Naive B cell (primary cell): ENCODE data around the gene PCBP3. TPM values are rescaled to one million over a fixed set of nuclear protein-coding genes. Genes with fewer than 3 reads are reported as not detected.
"Not testable (repeated sequence)": the region's sequence is repeated elsewhere in the genome, so short reads cannot be mapped to it uniquely, and the experiment has no call there.

Experiments
- ATAC-seq, 2 donors: fragments of 150-1000 bp; cut with Tn5 transposase; 2 replicates each; pipeline ENCODE4 v1.10.0; 2021; ENCODE audit warnings: low read depth in 2 of 2, mild to moderate bottlenecking in 2 of 2, moderate library complexity in 2 of 2
- DNase-seq: peaks from one replicate; pipeline ENCODE4 v3.0.0; 2022
- H3K27ac Mint-ChIP-seq, 6 donors: one replicate each; pipeline ENCODE4 v1.8.0; 2020 to 2022; ENCODE audit warnings: mild to moderate bottlenecking in 6 of 6, mixed read lengths in 6 of 6, moderate library complexity in 5 of 6, inconsistent platforms in 2 of 6
- H3K27me3 Mint-ChIP-seq, 3 donors: one replicate each; pipeline ENCODE4 v1.8.0; 2021 to 2022; ENCODE audit warnings: mixed read lengths in 3 of 3, mild to moderate bottlenecking in 1 of 3
- H3K36me3 Mint-ChIP-seq, 2 donors: one replicate each; pipeline ENCODE4 v1.8.0; 2020 to 2022; ENCODE audit warnings: mixed read lengths in 2 of 2, inconsistent platforms in 1 of 2, mild to moderate bottlenecking in 1 of 2
- H3K4me1 Mint-ChIP-seq, 3 donors: one replicate each; pipeline ENCODE4 v1.8.0; 2020 to 2022; ENCODE audit warnings: mixed read lengths in 3 of 3, inconsistent platforms in 1 of 3, mild to moderate bottlenecking in 1 of 3, moderate library complexity in 1 of 3
- H3K4me3 Mint-ChIP-seq, 8 donors: one replicate each; pipeline ENCODE4 v1.8.0; 2020 to 2022; ENCODE audit warnings: mild to moderate bottlenecking in 8 of 8, mixed read lengths in 8 of 8, moderate library complexity in 8 of 8, inconsistent platforms in 2 of 8
- H3K9me3 Mint-ChIP-seq, 7 donors: one replicate each; pipeline ENCODE4 v1.8.0; 2020 to 2022; ENCODE audit warnings: mixed read lengths in 7 of 7, mild to moderate bottlenecking in 5 of 7, inconsistent platforms in 2 of 7, moderate library complexity in 1 of 7
- polyA plus RNA-seq, 6 donors: library from polyadenylated mRNA; unstranded; fragments of 300-500 nt; fragmentation: Illumina TruSeq; gene quantifications; one replicate each; pipeline ENCODE4 v1.2.3, GENCODE V29; 2021; ENCODE audit warnings: low read depth in 6 of 6

Gene PCBP3
- polyA plus RNA-seq, 6 donors from 2014 or later = 0.60 to 1.5 (median 0.93) TPM; not detected in 2

DNA sequence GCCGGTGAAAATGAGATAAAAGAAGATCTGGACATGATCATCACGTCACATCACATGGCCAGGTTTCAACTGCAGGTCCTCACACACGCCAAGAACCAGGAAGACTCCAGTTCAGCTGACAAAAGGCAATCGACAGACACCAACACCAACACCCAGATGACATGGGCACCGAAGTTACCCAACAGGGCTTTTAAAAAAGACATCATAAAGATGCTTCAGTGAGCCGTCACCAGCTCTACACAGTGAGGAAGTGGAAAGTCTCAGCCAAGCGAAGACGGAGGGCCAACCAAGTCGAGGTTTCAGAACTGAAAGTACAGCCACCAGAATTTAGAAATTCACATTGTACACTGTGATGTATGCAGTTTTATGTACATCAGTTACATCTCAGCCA is 183.8 kb downstream of the PCBP3 start:
- Mint-ChIP-seq H3K36me3 (no peaks in the 10 kb centered on the region), H3K27ac (peak overlapping the region; percentile 61 to 98 (median 74)), H3K9me3 (peaks cover 0 to 2% (median 0%) of the 10 kb centered on the region in 7 donors), H3K4me1 (peaks cover 7 to 25% (median 12%) of the 10 kb centered on the region in 3 donors), H3K4me3 (peak overlapping the region in 4 of 8 donors; percentile 34 to 72 (median 56)), H3K27me3 (peaks cover 7 to 21% (median 19%) of the 10 kb centered on the region in 3 donors)
- ATAC-seq (peak; percentile 90 to 92), DNase-seq (no peak)

DNA sequence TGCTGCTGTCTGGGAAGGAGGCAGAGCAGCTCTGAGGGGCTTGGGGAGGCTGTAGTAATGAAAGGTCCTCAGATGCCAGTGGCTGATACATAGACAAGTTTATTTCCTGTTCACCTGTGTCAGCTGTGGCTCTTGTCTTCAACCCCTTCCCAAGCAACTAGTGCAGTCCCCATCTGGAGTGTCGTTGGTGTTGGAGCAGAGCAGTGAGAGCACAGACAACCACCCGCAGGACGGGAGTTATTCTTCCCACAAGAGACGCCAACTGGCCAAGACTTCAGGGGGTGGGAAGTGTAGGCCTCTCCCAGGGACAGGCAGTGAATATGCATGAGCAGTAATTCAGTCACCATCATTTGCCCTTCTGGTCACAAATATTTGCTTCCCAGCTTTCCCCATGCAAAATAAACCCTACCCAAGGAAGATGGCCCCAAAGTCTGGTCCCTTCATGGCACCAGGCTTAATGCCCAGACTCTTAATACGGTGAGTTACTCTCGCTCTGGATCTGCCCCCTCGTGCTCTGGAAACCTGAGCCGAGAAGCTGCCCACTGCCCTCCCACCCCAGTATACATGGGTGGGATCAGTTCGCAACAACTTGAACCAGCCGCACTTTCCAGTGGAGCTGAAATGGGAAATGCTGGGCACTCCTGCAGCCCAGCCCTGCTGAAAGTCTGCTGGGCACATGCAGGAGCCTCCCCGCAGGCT is 184.5 kb downstream of the PCBP3 start:
- ATAC-seq (no peak), DNase-seq (no peak)
- Mint-ChIP-seq H3K9me3 (peaks cover 0 to 6% (median 2%) of the 10 kb centered on the region in 7 donors), H3K36me3 (no peaks in the 10 kb centered on the region), H3K27ac (peak overlapping the region in 5 of 6 donors; percentile 64 to 98 (median 79)), H3K4me3 (peak overlapping the region in 2 of 8 donors; percentile 42 to 48), H3K27me3 (peaks cover 7 to 15% (median 14%) of the 10 kb centered on the region in 3 donors), H3K4me1 (peaks cover 10 to 25% (median 12%) of the 10 kb centered on the region in 3 donors)

DNA sequence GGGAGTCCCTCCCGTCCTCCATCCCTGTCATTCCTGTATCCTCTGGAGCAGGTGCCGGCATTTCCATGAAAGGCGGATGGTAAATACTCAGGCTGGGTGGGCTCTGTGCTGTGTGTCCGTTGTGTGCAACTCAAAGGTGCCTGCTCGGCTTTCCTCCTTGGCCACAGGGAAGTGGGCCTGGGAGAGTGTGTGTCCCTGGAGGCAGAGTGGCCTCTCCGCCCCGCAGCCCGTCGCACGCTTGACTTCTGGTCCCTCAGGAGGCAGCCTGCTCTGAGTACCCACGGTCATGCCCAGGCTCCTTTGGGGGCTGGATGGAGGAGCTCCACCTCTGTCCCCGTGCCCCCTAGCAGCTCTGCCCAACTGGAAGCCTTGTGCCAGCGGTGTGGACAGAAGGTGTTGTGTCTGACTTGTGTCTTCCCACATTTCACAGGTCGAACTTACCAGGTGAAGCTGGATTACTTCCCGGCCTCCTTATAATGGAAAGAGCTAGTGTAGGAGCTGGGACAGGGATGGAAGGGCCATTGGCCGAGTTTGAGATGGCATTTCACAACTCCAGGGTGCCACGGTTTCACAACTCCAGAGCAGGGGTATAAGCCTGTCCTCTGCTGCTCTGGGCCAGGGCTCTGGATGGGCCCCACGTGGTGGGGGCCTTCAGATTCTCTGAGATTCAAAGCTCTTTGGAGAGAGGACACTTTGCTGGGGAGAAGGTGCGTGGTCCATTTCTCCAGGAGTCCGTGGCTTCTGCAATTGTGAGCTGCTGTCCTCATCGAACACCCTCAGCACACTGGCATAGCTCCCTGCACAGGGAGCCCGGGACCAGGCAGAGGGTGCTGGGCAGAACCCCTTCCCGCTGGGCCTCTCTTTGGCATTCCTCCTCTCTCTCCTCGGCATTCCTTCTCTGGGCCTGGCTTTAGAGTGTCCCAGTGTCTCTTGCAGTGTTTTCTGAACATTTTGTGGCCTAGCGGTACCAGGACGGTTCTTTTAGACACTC is 185.3 kb downstream of the PCBP3 start:
- peaks cover 7 to 14% (median 12%) of the 10 kb centered on the region in 3 donors for H3K27me3 Mint-ChIP-seq
- H3K4me1 Mint-ChIP-seq = peaks cover 10 to 25% (median 12%) of the 10 kb centered on the region in 3 donors
- H3K9me3 Mint-ChIP-seq = peaks cover 0 to 6% (median 2%) of the 10 kb centered on the region in 7 donors
- peak overlapping the region in 1 of 6 donors; percentile 43 for H3K27ac Mint-ChIP-seq
- ATAC-seq (no peak), DNase-seq (no peak)
- peak overlapping the region in 1 of 8 donors; percentile 59 for H3K4me3 Mint-ChIP-seq
- no peaks in the 10 kb centered on the region for H3K36me3 Mint-ChIP-seq

DNA sequence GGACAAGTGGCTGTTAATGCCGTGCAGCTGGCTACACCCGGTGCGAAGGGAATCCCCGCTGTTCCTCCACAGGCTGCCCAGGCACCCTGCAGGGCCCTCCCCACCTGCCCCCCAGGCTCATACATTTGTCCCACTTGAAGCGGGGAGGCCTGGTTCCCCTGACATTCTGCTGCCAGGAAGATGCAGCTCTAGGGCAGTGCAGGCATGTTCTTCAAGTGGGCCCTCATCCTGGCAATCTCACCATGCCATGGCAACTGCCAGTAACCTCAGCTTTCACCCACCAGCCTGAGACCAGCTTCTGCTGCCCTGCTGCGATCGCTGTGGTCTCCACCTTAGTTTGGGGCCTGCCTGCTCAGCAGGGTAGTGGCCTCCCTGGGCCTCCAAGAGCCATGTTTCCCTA is 186.1 kb downstream of the PCBP3 start:
- ATAC-seq (no peak), DNase-seq (no peak)
- no peaks in the 10 kb centered on the region for H3K36me3 Mint-ChIP-seq
- H3K27ac Mint-ChIP-seq = no peak overlapping the region
- H3K9me3 Mint-ChIP-seq = peaks cover 0 to 6% (median 2%) of the 10 kb centered on the region in 7 donors
- no peak overlapping the region for H3K4me3 Mint-ChIP-seq
- peaks cover 0 to 7% (median 6%) of the 10 kb centered on the region in 3 donors for H3K27me3 Mint-ChIP-seq
- H3K4me1 Mint-ChIP-seq = peaks cover 10 to 25% (median 12%) of the 10 kb centered on the region in 3 donors

DNA sequence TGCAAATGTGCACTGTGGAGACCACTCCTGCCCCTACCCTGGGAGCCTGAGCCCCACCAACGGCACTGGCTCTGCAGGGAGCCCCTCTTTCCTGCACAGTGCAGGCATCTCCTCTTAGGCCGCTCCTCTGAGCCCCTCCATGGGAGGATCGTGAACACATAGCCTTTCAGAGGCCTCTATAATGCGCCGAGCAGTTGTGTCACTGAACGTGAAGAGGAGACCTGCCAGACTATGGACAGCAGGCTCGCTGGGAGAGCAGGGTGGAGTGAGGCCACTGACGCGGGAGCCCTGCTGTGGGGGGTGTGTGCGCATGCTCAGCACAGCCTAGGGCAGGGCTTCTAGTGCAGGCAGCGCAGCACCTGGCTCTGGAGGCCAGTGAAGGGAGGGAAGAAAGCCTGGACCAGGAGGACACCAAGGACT is 186.7 kb downstream of the PCBP3 start:
- Mint-ChIP-seq H3K9me3 (peaks cover 0 to 6% (median 2%) of the 10 kb centered on the region in 7 donors), H3K4me1 (peaks cover 10 to 25% (median 12%) of the 10 kb centered on the region in 3 donors), H3K4me3 (no peak overlapping the region), H3K27ac (peak overlapping the region in 1 of 6 donors; percentile 18), H3K27me3 (peaks cover 0 to 4% (median 3%) of the 10 kb centered on the region in 3 donors), H3K36me3 (no peaks in the 10 kb centered on the region)
- DNase-seq (no peak), ATAC-seq (no peak)

DNA sequence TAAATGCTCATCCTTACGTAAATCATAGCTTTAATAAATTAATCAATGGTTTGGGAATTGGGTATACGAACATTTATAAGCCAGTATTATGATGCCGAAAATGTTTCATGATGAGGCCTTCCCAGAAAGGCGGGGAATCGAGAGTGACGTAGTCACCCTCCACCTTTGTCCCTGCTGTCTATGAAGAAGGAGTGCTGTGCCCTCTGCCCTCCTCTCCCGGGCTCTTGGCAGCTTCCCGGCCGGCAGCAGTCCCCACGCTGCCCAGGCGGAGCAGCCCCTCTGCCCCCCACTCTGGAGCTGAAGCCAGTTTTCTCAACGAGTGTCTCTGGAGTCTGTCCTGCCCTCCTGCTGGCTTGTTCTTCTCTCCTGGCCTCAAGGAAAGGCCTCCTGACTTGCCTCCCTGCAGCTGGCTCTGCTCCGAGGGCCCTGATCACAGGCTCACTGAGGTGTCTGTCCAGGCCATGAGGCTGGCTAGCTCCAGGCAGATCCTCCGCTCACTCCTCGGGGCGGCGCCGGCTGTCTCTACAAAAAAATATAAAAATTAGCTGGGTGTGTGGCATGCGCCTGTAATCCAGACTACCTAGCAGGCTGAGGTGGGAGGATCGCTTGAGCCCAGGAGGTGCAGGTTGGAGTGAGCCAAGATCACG is 187.3 kb downstream of the PCBP3 start:
- ATAC-seq = no peak

DNA sequence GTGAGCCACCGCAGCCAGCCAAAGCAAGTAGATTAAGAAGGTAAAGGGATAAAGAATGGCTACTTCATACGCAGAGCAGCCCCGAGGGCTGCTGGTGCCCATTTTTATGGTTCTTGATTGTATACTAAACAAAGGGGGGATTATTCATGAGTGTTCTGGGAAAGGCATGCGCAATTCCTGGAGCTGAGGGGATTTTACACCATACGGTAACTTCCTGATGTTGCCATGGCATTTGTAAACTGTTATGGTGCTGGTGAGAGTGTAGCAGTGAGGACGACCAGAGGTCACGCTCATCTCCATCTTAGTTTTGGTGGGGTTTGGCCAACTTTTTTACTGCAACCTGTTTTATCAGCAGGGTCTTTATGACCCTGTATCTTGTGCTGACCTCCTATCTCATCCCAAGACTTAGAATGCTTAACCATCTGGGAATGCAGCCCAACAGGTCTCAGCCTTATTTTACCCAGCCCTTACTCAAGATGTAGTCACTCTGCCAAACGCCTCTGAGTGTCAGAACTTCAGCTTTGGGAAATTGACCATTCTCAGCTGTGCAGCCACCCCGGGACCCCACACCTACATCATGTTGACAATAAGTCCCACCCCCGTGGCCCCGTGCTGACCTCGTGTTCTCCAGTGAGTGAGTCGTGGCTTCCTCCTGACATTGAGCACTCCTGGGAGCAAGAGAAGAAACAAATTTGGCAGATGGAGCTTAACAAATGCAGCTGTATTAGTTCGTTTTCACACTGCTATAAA is 188.6 kb downstream of the PCBP3 start:
- peaks cover 10 to 15% (median 10%) of the 10 kb centered on the region in 3 donors for H3K4me1 Mint-ChIP-seq
- peak overlapping the region in 1 of 6 donors; percentile 56 for H3K27ac Mint-ChIP-seq
- H3K27me3 Mint-ChIP-seq = no peaks in the 10 kb centered on the region
- DNase-seq (no peak), ATAC-seq (no peak)
- no peaks in the 10 kb centered on the region for H3K36me3 Mint-ChIP-seq
- H3K4me3 Mint-ChIP-seq = no peak overlapping the region
- peaks cover 0 to 6% (median 2%) of the 10 kb centered on the region in 7 donors for H3K9me3 Mint-ChIP-seq

More for the DNA sequence above, 187.3 kb downstream of the PCBP3 start:
- DNase-seq = no peak
- Mint-ChIP-seq H3K9me3 (peaks cover 0 to 6% (median 2%) of the 10 kb centered on the region in 7 donors), H3K4me1 (peaks cover 10 to 25% (median 12%) of the 10 kb centered on the region in 3 donors), H3K27ac (no peak overlapping the region), H3K4me3 (peak overlapping the region in 1 of 8 donors; percentile 70), H3K36me3 (no peaks in the 10 kb centered on the region), H3K27me3 (no peaks in the 10 kb centered on the region)

DNA sequence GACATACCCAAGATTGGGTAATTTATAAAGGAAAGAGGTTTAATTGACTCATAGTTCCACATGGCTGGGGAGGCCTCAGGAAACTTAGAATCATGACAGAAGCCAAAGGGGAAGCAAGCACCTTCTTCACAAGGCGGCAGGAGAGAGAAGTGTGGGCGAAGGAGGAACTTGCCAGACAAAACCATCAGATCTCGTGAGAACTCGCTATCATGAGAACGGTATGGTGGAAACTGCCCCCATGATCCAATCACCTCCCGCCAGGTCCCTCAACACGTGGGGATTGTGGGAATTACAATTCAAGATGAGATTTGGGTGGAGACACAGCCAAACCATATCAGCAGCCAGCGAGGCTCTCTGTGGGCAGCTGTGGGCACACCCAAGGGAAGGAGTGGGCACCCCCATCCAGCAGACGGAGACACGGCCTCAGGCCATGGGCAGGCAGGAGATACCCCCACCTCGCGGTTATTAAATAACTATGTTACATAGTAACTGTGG is 189.3 kb downstream of the PCBP3 start:
- not testable (repeated sequence) for H3K9me3 Mint-ChIP-seq, H3K27me3 Mint-ChIP-seq, ATAC-seq, H3K4me1 Mint-ChIP-seq, H3K36me3 Mint-ChIP-seq, DNase-seq, H3K4me3 Mint-ChIP-seq
- peak overlapping the region in 1 of 6 donors; percentile 78 for H3K27ac Mint-ChIP-seq

DNA sequence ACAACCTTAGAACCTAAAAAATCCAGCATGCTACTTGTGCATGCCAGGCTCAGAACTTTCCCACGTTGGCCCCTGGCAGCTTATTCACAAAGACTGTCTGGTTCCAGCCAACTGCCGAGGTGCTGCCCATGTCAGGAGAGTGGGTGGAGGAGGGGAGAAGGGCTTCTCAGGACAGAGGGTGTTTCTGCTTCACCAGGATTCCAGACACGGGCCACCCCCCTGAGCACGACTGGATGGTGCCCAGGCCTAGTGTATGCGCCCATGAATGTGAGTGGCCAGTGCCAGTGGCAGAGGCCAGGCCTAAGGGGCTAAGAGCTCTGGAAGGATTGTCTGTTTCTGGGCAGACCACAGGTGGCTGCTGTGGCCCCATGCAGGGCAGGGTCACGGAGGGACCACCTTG is 189.9 kb downstream of the PCBP3 start:
- no peak overlapping the region for H3K4me3 Mint-ChIP-seq
- peak overlapping the region in 1 of 6 donors; percentile 77 for H3K27ac Mint-ChIP-seq
- no peaks in the 10 kb centered on the region for H3K27me3 Mint-ChIP-seq
- peaks cover 0 to 6% (median 2%) of the 10 kb centered on the region in 7 donors for H3K9me3 Mint-ChIP-seq
- ATAC-seq (no peak), DNase-seq (no peak)
- no peaks in the 10 kb centered on the region for H3K36me3 Mint-ChIP-seq
- H3K4me1 Mint-ChIP-seq = peaks cover 0 to 4% (median 4%) of the 10 kb centered on the region in 3 donors

DNA sequence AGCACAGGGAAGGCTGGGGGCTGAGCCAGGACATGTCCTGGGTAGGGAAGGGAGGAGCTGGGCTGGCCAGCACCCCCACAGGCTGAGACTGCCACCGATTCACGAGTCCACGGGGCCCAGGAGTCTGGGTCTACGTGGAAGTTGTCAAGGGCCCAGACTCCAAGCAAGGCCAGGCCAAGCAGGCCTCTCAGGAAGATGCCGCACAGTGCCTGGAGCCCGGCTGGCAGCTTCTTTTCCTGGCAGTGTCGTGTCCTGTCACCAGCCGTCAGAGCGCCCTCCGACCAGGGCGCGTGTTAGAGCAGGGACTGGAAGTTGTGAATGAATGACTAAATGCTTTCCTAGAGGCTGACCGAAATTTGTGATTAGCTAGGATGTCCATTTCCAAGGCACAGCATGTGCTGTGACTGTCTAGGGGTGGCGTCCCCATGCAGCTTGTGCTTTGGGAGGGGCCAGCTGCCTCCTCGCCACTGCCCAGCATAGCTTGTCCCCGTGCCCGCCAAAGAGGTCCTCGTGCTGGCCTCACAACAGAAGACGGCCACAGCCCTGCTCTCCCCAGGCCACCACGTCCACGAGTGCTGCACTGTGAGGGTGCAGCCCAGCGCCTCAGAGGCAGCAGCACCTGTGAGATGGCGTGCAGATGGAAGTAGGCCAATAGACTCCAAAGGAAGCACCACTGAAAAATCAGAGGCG is 190.6 kb downstream of the PCBP3 start:
- peaks cover 0 to 4% (median 4%) of the 10 kb centered on the region in 3 donors for H3K4me1 Mint-ChIP-seq
- ATAC-seq (no peak), DNase-seq (no peak)
- no peaks in the 10 kb centered on the region for H3K36me3 Mint-ChIP-seq
- peaks cover 0 to 6% (median 2%) of the 10 kb centered on the region in 7 donors for H3K9me3 Mint-ChIP-seq
- no peaks in the 10 kb centered on the region for H3K27me3 Mint-ChIP-seq
- peak overlapping the region in 2 of 8 donors; percentile 29 to 72 for H3K4me3 Mint-ChIP-seq
- H3K27ac Mint-ChIP-seq = no peak overlapping the region

DNA sequence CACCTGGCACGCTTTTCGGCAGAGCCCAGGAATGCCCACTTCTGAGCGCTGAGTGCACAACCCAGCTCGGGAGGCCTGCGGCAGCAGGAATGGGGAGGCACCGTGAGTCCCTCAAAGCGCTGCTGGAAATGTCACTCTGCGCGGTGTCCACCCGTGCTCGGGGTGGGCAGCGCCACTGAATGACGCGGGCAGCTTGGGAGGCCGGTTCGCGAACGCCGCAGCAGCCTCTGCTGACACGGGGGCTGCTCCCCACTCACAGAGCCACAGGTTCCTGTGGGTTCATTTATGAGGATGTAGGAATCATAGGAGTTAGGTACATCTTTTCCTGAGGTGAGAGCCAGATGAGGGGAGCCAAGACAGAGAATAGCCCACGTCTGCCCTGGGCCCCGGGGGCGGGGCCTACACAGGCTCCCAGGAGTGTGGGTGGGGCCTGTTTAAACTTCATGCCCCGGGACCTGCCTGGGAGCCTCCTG is 191.3 kb downstream of the PCBP3 start:
- H3K27me3 Mint-ChIP-seq = no peaks in the 10 kb centered on the region
- peaks cover 0 to 4% (median 4%) of the 10 kb centered on the region in 3 donors for H3K4me1 Mint-ChIP-seq
- no peak overlapping the region for H3K27ac Mint-ChIP-seq
- no peak overlapping the region for H3K4me3 Mint-ChIP-seq
- no peak for DNase-seq
- peaks cover 0 to 6% (median 2%) of the 10 kb centered on the region in 7 donors for H3K9me3 Mint-ChIP-seq
- no peak for ATAC-seq
- H3K36me3 Mint-ChIP-seq = no peaks in the 10 kb centered on the region
